GM19240 (cell line): ENCODE results near the gene RNF13.
"Not testable (repeated sequence)": the region's sequence is repeated elsewhere in the genome, so short reads cannot be mapped to it uniquely, and the experiment has no call there.

Experiments
- DNase-seq: peaks from one replicate; pipeline ENCODE4 v3.0.0; 2011; ENCODE audit warnings: low spot score; ENCODE audit not compliant: insufficient read length

RNF13 gene

DNA sequence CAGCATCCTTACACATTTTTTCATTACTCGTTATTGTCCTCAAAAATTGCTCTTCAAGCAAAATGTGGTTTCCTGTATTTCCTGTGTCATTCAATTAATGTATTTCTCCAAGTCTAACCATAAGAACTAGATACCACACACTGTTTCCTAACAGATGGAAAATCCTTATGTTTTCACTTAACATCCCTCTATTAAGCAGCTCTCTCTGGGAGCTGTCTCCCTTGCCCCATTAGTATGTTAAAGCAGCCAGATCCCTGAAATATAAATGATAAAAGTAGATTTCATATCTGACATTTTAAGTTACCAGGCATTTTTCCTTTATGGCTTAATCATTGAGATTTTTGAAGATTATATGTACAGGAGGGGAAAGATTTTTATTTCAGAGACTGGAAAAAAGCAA, 141.8 kb downstream of the RNF13 start:
- DNase-seq: no peak

DNA sequence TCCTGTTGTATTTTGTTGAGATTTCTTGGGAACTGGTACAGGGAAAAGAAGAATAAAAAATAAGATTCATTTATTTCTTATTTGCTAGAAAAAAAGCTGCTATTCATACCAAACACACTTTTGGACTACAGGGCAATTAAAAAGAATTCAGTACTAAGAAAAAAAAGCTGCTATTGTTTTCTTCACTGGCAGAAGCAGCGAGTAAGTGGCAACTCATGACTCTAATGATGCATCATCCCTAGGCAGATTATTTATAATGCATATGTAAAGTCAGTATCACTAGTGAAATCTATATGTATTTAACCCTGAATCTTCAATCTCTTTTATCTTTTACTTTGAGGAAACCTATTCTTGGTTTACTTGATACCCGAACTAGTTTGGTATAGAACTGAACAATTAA, 142.4 kb downstream of the RNF13 start:
- DNase-seq: no peak

DNA sequence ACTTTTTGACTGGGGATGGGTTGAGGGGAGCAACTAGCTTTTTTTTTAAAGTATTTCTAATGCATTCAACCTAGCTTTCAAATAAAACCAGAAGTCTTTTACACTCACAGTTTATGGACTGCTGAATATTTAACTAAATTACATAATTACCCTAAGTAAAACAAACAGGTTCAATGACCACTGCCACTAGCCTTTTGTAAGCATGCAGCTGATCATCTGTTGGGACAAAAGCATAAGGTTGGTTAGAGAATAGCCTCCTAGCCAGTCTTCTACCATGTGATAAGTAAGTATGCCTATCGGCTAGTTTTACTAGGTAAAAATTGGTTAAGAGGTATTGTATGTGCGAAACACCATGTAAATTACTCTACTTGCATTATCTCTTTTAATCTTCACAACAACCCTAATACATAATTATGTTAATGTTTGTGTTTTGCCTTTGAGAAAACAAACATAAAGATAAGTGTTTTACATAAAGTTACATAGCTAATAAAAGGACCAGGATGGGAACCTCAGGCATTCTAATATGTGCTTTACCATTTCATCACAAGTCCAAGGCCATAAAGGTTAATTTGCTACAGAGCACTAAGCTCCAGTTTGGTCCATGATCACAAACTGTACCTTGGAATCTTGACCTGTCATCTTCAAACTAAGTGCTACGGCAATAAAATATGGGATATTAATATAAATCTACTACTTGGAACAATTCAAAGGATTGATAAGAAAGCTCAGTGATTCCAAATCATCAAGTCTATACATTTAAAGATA, 144.5 kb downstream of the RNF13 start:
- DNase-seq: no peak

DNA sequence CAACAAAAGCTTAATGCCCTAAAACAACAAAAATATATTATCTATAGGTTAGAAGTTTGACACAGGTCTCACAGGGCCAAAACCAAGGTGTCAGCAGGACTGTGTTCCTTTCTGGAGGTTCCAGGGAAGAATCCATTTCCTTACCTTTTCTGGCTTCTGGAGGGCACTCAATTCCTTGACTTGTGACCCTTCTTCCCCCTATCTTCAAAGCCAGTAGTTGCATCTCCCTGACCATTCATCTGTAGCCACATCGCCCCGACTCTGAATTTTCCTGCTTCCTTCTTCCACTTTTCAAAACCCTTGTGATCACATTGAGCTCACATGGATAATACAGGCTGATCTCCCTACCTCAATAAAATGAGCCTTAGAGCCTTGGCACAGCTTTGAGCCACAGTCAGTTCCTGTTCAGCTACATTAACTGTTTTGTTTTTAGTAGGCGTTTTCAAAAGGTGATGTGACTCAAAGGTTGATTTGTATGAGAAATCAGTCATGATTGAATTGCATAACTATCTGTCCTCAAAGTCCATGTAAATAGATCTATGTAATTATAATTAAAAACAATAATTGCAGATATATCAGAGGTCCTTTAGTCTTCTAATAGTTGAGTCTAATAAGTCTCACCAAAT, 145.3 kb downstream of the RNF13 start:
- no peak for DNase-seq

DNA sequence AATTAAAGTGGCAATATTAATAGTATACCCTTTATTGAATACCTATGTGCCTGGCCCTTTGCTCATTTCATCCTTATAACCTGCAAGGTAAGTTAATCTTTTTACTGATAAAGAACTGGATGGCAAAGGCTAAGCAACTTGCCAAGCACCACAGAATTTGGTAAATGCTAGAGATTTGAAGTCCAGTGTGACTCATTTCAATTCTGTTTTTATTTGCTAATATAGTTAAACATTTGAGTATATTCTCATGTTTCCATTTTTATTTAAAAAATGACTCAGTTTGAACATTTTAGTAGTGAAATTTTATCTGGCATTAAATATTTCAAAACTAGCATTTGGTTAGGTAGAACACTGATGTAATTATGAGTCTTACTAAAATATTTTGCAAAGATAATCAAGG, 146.4 kb downstream of the RNF13 start:
- DNase-seq: no peak

DNA sequence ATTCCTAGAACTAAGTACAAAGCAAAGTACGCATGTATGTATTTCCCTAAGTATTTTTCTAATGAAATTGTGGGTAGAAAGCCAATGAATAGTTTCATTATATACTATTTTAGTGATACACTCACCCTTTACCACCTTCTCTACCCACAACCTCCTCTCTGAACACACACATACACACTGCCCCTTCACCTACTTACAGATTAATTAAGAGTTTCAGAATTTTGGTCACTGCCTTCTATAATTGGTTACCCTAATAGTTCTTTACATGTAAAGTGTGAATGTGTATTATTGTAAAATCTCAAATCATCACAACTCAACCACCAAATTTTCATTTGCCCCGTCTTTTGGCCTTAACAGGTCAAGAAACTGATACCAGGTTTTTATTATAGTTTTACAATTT, 150.5 kb downstream of the RNF13 start:
- DNase-seq: no peak

DNA sequence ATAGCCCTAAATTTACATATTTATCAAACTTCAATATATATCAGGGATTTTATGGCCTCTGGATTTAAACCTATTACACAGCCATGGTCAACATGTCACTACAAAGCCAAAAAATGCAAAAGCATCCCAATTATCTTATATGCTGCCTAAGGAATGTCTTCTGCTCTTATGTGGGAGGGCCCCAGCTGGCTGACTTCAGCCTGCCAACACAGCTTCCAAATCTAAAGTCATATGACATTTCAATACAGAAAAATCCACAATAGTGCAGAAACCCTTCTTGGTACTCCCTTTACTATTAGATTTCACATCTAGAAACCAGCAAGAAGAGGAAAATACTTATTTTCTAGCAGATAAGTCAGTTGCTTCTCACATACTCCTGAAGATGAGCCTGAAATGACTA, 151.3 kb downstream of the RNF13 start:
- no peak for DNase-seq

DNA sequence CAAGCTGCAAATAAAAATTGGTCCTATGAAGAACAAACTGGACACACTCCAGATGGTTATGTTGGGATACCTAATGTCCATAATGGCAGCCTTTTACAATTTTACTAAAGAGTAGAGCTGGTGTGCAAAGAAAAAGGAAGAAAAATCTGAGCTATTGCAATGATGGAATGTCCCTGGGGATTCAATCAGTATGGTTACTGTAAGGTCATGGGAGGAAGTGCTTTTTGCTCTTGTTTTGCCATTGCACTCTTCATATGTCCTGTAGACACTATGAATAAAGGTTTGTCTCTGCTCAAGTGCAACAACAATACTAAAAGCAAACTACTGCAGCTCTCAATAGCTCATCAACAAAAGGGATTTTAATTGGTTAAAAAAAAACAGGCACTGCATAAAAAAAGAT, 152.3 kb downstream of the RNF13 start:
- DNase-seq: no peak

DNA sequence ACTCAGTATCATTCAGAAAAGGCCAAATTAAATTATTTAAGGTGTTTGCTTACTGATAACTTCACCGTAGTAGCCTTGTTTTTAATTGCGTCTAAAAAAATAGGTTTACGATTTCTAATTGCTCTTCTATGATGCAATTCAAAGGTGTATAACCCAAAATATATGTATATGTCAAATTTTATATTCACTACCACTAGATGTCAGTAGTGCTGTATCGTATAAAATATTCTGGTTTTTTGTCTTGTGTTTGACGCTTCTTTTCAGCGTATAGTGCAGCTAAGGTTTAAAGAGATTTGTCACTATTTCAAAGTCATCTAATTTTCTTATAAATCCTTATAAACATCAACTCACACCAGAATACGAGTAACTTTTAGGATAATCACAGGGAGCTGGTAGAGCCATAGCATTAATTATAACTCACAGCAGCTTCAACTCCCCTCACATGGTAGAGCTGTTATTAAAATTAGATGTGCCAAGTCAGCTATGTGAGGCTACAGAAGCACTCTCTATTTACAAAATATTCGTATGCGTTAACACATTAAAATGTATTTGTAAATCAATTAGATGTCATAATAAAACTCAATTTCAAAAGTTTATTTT, 154.2 kb downstream of the RNF13 start:
- no peak for DNase-seq

DNA sequence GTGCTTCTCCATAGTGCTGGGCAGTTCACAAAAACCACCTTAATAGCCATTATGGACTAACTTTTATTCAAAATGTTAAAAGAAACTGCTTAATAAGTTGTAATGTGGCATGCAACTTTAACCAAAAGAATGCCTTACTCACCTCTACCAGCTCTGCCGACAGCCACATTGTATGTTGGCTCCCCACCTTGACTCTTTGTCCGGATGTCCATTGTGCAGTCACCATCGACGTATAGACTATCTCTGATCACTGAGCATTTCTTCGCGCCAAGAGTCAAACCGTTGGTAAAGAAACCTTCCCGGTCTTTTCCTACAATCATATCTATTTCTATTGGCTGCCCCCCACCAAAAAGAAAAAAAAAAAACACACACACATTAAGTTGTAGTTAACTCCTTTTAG, 155.2 kb downstream of the RNF13 start:
- DNase-seq: no peak

DNA sequence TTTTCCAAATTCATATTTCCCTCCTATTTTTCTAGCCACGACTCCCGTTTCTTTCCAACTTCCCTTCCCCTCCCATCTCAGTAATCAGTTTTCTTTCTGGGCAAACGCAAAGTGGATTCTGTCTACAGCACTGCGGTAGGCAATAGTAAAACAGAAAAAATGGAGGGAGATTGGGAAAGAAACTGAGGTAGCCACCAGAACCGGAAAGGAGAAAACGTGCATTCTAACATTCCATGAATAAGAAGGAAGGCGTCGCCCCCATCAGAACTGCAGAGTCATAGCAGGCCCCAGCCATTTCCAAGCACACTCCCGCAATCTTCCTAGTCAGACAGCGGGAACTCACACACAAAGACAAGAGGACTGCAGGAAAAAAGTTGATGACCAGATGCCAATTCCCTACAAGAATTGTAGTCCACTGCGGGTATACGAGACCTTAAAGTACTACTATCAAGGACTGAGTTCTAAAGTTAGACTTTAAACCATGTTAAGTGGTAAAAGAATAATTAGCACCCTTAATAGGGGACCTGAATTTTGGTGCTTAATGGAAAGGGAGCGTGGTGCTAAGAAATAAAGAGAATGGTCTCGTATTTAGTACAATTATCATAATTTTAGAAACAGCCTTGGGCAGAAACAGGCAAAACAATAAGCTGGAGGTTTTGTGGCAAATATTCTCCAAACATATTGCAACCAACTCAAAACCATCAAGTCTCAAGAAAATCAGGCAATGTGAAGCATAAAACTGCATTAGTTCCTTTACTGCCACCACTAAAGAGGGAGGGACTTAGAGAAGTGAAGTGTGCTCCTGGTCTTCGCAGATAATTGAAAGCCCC, 156.3 kb downstream of the RNF13 start:
- DNase-seq: no peak

DNA sequence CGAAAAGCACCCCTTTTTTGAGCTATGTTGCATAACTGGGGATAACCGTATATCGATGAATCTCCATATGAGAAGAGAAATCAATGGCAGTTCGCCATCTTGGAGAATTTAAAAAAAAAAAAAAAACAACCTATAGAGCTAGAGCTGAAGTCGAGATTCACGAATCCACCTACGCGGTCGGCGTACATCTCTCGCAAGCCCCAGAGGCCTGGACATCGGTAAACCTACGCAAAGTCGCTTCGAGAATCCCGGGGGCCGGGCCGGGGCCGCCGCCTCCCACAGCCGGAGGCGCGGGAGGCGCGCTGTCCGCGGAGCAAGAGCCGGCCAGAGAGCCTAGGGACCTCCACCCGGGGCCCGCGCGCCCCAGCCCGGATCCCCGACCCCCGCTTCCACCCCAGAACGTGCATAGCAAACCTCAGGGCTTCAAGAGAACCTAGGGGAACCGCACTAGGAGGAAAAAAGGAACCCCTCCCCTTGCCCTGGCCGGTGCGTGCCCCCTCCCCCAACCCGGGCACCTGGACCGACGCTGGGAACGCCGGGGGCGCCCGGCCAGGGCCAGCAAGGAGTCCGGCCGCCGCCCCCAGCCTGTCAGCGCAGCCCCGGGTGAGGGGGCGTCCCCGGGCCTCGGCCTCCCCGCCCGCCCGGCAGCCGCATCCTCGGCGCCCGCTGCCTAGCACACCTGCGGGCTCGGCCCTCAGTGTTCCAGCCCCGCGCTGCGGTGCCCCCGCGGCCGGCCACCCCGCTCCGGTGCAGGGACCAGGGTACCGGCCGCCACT, 157.1 kb downstream of the RNF13 start:
- DNase-seq: peak; percentile 23

DNA sequence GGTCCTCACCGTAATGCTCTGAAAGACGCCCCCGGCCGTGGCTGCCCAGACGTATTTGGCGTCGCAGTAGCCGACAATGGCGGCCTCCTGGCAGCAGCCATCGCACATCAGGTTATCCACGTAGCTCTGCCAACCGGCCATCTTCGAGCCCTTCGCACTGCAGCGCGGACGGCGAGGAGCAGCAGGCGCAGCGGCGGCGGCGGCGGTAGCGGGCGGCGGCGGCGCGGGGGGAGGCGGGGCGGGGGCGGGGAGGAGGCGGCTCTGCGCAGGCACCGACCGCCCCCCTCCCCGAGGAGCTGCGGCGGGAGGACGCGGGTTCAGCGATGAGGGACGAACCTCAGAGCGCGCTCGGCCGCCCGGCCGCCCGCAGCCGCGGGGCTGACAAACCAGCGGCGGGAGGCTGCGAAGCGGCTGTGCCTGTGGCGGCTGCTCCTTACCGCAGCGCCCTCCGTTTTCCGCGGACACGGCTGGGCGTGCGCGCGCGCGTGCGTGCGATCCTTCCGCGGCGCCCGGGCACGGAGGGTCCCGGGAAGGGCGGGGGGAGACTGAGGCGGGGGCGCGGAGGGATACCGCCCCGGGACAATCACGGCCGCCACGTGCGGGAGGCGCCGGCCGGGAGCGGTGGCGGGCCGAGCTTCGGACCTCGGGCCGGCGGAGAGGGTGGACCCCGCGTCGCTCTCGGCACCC, 157.8 kb downstream of the RNF13 start, which contains the start of gene PFN2:
PFN2 (minus strand) TSS at position 180 of the 687 bp plus-strand sequence; CDS start at position 141, 39 bp downstream.
- DNase-seq: peak; percentile 22

DNA sequence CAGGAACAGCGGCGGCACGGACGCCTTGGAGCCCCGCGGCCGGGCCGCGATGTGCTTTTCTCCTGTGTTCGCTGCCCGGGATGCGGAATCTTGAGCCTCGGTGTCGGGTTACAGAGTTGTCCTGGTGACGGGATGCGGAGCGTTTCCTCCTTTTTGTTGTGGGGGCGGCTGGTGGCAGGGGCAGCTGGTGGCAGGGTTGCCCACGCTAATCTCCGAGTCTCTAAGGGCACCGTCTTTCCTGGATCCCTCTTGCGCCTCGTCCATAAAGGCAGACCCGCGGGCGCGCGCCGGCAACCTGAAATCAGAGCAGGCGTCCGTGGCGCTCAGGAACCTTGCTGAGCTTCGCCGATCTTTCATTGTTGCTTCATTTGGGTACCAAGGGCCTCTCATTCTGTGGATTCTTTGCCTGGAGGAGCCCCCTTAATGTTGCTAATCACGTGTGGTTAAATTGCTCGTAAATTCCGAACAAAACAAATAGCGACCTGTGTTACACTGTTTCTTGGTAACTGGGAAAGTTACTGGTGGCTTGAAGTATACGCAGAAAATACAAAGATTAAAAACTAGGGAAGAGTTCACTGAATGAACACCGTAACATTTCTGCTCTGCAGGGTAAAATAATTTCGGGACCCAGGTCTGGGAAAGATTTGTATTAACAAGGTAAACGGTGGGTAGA, 158.5 kb downstream of the RNF13 start:
- no peak for DNase-seq

DNA sequence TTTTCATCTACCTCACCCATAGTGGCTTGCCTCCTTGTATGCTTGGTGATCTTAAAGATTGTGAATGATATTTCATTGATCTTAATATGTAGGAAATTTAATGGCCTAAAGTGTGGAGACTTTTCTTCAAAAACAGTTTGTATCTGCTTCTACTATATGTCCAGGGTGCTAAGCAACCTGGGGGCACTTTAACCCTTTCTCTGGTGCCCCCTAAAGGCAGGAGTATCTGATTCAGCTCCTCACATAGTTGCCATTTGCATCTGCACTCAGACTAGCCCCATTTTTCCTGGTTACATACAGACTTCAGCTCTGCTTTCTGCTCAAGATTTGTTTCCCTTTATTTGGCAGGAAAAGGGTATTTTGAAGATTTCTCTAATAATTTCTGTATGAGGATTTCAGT, 162.9 kb downstream of the RNF13 start:
- no peak for DNase-seq

DNA sequence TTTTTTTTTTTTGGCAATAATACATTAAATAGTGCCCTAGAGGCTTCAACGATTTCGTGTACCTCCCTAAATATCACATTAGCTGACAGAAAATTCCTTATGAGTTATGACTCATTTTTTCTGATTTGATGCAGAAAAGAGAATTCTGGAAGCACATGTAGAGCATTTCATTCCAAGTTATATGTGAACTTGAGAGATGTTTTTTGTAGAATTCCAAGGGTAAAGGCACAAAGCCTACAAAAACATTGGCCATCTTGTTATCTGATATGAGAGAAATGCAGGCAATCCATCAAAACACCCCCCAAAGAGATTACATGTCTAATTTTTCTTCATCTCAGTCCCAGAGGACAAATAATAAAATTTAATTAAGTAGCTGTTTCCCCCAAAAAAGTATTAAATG, 164.4 kb downstream of the RNF13 start:
- DNase-seq: no peak

DNA sequence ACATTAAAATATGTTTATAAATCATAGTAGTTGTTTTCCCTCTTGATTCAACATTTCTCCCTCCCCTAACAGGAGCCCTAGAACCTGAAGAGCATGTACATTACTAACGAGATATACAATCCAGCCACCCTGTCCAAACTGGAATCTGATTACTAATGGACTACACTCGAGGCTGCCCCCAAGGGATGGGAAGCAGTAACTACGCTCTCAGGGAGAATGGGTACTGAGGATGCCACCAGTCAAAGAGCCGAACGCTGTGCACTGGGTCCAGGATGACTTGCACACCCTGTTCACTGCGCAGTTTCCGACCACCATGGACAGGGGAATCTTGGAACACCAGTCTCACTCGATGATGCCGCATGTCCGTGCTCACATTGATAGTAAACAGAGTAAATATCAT, 169.0 kb downstream of the RNF13 start:
- not testable (repeated sequence) for DNase-seq

DNA sequence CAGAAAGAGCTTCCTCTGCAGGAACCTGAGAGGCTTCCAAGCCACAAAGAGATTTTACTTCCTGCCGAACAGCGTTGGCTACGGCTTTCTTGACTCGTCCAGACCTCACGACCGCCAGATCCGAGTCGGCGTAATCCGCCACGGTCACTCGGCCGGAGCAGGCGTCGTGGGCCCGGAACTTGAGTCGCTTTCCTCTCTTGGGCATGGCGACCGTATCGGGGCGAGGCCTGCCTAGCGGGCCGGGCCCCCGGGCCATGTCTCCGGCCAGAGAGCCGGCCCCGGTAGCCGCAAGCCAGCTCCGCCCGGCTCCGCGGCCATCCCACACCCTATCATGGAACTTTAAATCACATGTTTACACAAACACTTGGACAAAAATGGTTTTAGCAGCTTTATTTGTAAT, 170.0 kb downstream of the RNF13 start:
- not testable (repeated sequence) for DNase-seq

DNA sequence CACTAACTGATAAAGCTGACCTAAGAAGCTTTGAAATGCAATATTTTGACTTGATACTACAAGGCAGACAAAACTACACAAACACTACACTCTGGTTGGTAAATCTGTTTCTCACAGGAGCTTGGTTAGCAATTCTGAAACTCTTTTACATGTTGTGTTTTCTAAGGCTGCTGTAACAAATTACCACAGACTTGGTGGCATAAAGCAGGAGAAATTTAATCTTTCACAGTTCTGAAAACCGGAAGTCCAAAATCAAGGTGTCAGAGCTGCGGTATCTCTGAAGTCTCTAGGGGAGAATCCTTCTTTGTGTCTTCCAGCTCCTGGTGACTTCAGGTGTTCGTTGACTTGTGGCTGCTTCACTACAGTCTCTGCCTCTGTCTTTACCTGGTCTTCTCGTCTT, 170.6 kb downstream of the RNF13 start:
- DNase-seq: no peak

DNA sequence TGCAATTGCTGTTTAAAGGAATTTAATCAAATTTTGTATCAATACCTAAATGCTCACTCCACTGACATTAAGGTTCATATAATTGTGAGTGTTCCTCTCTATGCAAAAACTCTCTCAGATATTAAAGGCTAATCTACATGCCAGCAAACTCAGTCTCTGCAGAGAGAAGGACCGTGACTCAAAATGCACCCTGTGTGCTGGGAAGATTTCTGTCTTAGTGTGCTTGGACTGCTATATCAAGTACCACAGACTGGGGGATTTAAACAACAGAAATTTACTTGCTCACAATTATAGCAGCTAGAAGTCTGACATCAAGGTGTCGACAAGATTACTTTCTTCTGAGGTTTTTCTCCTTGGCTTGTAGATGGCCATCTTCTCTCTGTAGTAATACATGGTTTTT, 176.3 kb downstream of the RNF13 start:
- no peak for DNase-seq
